ACHN (cell line): Measurements from ENCODE around the gene ENOX2.

Experiments
- DNase-seq: peaks from one replicate; pipeline ENCODE4 v3.0.0-alpha.2; 2015
- in situ Hi-C: cut with HindIII; loops from 2 replicates; pipeline ENCODE4 v1.10.0; 2017; ENCODE audit warnings: low sequenced_read_pairs, low pct_ligation_motif_present, low pct_unique_long_range_greater_than_20kb

The ENOX2 gene

DNA sequence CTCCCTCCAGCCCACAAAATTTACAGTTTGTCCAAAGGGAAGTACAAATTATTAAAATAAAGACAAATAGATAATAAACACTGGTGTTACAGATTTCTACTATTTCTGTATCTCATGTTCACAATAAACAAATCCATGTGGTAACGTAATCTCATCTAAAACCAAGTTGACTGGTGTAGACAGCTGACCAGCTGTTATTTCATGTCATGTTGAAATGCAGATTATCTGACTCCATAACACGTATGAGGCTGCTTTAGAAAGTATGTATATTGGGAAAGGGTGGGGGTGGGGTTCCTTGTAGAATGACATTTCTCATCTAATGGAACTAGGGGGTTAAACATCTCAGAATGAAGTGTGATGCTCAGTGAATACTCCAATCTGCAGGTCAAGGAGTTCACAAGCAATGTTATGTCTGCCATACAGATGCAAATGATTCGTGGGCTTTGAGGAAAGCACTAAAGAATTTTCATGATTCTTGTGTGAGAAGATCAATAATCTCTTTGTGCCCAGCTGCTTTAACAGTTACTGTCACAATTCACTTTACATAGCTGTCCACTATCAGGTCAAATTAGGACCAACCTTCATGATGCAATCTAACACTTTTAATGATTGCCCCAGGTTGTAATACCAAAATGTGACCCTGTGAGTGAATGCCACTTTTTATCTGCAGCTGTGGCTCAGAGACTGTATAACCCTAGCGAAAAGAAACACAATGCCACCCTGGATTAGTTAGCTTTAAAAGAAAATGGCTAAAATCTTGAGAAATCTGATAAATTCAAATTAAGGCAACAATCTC lies 114.0 kb downstream of the ENOX2 start:
- DNase-seq, result no peak
- in situ Hi-C loops, result no loop called here

DNA sequence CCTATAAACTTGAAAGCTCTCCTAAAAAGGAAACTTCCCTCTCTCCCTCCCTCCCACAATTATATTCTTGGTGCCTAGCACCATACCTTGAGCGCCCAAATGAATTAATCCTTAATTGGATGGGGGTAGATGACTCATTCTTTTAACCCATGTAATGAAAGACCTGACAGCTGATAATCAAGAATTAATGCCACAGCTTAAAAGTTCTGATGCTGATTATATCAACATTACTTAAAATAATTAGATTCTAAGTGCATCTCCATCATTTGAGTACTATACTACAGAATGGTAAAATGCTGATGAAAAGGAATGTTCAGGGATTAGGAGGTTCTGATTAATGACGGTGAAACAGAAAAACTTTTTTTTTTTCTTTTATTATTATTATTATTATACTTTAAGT lies 117.0 kb downstream of the ENOX2 start:
- in situ Hi-C loops, result no loop called here
- DNase-seq, result no peak

DNA sequence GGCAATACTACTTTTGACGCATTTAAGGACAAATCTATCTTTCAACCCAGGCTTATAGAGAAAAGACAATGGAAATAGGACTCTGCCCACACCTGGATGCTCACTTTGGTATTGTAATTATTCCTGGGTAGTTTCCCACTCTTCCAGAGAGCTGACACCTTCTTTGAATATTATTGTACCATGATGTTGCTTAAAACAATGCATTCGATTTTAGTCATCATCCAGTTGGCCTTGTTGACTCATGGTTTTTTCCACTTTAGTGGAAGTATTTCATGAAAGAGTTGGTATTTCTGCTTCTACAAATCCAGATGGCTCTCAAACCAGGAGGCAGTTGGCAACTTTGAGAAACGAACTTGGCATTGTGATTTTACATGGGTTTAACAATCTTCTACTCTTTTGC lies 124.2 kb downstream of the ENOX2 start:
- in situ Hi-C loops, result no loop called here
- DNase-seq, result no peak

DNA sequence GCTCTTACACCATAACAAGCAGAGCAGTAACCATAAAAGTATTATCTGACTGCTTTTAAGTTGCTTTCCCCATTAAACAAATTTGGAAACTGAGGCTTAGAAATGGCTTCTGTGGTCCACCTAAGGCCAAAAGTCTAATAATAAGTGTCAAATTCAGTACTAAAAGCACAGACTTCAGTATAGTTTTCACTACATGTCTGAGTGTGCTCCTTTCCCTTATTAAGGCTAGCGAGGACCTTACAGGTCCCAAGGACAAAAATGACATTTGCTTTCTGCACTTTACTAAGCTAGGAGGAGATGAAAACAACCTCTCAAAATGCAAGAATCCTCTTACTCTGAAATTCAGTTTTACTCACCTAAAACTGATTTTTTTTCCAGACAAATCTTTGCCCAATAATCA lies 127.2 kb downstream of the ENOX2 start:
- in situ Hi-C loops, result no loop called here
- DNase-seq, result no peak

DNA sequence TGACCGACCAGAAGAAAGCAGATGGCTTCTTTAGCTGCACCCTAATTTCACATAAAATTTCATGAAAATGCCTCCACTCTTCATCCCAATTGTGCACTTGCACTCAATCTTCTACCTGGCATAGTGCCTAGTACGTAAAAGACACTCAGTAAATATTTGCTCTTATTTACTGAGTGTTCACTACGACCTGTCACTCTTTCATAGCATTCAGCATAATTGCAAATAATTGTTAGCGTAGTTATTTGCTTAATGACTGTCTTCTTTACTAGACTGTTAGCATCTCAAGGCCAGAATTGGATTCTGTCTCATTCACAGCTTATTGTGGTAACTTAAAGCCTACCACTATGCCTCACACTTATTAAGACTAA lies 130.2 kb downstream of the ENOX2 start:
- in situ Hi-C loops, result no loop called here
- DNase-seq, result no peak

DNA sequence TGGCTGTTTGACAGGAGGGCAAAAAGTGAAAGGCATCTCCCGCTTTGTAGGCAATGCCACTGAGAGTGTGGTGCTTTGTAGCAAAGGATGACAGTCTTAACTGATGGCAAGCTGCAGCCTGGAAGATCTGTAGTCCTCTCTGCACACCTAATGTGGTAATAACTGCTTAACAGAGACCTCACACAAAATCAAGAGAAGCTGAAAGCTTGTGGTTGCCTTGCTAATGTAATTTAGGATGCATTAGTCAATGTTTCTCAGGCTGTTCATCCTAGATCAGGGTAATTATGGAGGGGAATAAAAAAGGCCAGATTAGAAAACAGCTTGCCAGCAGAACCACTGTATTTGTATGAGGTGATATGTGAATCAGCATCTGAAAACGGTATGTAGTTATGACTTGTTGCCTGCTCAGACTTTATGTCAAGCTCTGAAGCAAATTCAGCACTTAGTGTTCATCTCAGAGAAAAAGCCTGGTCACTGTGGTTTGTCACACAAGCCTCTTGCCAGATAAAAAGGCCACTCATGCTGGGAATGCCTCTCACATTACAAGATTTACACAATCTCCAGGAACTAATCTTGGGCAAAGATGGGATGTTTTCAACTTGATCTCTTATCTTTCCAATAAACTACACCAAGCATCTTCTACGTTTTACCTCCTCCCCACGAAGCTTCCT lies 130.8 kb downstream of the ENOX2 start:
- DNase-seq, result no peak
- in situ Hi-C loops, result no loop called here

DNA sequence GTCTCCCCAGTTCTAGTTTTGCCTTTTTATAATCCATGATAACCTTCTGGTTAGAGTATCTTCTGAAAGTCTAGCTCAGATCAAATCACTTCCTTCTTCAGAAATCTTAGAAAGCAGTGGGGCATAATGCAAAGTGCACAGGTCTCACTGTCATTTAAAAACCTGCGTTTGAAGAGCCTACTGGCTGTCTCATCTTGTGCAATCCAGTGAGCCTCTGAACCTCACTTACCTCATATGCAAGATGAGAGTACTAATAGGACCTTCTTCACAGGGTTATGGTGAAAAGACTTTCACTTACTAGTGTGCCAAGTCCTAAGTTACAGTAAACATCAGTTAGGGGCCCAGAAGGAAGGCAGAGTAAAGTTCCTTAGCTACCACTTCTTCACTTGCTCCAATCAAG lies 131.4 kb downstream of the ENOX2 start:
- no peak for DNase-seq

DNA sequence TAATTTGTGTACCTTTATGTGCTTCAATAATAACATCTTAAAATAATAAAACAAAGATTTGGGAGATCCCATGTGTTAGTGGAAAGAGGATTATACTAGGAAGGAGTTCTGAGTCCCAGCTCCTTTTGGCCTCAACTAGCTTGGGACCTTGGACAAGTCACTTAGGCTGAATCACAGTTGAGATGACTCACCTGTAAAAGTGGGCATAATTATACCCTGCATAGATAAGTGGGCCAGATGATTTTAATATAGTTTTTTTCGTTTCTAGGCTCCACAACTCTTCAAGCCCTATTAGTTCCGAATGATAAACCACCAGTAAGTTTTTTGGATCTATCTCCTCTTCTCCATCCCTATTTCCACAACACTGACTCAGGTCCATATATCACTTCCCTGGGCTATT lies 131.8 kb downstream of the ENOX2 start:
- DNase-seq, result no peak
- in situ Hi-C loops, result no loop called here

More for the DNA sequence above, 131.4 kb downstream of the ENOX2 start:
- in situ Hi-C loops, result no loop called here

DNA sequence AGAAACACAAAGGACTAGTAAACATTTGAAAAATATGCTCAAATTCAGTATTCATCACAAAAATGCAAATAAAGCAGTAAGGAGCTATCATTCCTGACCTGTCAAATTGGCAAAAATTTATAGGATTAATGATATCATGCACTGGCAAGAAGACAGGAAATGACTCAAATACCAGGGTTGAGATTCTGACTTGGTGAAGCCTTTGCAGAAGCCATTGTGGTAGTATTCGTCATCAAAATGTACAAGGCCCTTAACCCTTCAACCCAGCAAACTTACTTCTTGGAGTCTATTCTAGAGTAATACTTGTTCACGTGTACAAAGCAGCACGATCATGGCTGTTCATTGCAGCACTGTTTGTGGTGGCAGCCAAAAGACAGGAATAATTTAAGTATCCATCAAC lies 132.4 kb downstream of the ENOX2 start:
- in situ Hi-C loops, result no loop called here
- DNase-seq, result peak; percentile 61

DNA sequence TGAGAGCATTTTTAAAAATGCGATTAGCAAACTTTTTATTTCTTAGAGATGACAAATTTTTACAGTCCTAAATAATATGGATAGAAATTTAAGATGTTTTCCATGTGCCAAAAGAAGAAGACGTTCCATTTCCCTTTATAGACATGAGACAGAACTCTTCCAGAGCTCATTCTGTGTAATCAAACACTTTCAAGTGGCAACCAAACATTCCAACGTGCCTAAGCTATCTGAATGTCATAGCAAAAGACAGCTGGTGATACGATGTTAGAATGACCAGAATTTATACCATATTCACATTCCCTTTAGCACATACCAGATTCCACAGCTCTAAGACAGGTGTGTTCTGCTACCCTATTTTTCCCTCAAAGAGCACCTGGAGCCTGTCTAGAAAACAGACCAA lies 133.2 kb downstream of the ENOX2 start:
- no peak for DNase-seq
- in situ Hi-C loops, result no loop called here

DNA sequence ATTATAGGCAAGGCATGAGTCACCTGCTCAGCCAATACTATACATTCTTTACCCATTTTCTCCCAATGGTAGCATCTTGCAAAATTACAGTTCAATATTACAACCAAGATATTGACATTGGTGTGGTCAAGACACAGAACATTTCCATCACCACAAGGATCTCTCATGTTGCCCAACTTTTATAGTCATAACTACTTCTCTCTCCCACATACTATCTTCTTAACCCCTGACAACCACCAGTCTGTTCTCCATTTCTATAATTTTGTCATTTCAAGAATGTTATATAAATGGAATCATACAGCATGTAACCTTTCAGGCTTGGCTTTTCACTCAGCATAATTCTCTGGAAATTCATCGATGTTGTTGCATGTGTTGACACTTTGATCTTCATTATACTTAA lies 144.9 kb downstream of the ENOX2 start:
- in situ Hi-C loops, result no loop called here
- no peak for DNase-seq

DNA sequence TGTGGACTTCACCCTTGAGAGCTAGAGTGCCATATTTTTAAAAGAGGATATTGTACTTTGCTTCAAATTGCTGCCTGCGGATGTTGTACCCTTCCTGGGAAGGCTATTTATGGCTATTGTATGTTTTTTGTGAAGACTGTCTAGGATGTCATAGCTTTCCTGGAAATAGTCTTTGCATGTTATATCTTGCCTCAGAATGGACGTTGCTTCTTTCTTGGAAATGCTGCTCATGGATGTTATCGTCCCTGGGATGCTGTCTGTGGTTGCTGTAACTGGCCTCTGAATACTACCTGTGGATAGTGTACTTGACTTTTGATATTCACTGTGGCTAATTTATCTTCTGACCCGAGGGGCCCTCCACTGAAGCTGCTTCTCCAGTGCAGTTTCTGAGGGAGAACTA lies 146.8 kb downstream of the ENOX2 start:
- no peak for DNase-seq
- in situ Hi-C loops, result no loop called here

DNA sequence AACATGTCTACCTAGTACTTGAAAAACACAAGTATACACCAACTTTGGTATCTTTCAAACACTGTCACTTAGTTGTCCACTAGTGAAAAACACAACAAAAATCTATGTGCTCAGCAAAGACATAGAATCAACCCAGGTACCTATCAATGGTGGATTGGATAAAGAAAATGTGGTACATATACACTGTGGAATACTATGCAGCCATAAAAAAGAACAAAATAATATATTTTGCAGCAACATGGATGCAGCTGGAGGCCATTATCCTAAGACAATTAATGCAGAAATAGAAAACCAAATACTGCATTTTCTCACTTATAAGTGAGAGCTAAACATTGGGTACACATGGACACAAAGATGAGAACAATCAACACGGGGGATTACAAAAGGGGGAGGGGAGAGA lies 148.7 kb downstream of the ENOX2 start:
- no peak for DNase-seq
- in situ Hi-C loops, result no loop called here

DNA sequence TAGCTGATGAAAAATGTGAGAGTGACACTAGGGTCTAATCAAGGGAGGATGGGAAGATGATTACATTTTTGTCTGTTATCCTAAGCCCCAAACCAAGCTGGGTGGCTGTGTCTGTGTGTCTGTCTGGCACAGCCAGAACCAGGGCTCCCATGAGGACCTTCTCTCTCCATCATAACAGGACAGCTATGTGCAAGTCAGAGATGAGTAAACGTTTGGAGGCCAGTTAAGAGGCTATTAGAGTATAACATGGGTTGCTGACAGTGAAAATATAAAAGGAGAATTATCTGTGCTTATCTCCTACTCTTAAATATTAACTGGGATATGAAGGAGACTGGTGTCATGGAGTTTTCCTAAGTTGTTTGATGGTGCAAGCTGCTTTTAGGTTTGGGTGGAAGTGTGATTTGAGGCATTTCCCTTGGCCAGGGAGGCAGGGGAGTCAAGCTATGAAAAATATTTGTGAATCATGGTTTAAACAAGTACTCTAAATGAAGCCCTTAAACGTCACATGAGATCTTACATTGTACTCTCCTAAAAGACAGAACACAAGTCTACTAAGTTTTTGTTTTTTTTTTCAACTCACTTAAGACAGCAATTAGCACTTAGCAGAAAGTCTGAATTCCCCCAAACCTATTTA lies 156.2 kb downstream of the ENOX2 start:
- in situ Hi-C loops, result no loop called here
- DNase-seq, result no peak

DNA sequence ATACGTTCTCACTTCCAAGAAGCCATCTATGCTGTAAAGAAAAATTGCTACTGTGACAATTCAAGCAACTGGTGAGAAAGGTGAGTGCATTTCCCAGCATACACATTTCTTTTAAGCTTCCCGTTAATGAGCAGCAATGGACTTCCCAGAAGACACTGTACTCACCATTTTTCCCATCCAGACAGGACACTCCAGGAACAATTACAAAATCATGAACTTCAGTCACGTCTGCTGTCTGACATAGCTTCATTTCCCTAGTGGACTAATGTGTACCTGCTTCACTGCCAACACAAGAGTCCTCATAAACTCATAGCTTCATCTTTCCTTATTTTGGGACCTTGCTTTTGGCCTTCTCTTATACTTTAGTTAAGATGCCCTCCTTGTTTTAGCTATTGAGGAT lies 156.9 kb downstream of the ENOX2 start:
- DNase-seq, result no peak
- in situ Hi-C loops, result no loop called here

DNA sequence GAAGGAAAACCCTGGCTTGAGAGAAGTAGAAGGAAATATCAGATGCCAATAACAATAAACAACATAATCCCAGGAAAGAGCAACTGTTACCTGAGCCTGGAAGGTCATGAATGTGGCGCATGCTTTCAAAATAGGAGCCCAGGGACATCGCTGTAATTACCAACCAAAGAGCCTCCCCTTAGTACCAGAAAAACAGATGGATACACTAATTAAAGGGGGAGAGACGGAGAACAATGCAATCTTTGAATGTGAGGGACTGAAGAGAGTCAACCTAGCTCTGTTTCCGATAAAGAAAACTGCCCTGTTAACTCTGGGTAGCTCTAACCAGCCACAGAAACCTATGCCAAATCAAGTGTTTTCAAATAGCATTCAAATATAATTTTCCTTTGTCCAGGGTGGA lies 161.4 kb downstream of the ENOX2 start:
- in situ Hi-C loops, result no loop called here
- no peak for DNase-seq

DNA sequence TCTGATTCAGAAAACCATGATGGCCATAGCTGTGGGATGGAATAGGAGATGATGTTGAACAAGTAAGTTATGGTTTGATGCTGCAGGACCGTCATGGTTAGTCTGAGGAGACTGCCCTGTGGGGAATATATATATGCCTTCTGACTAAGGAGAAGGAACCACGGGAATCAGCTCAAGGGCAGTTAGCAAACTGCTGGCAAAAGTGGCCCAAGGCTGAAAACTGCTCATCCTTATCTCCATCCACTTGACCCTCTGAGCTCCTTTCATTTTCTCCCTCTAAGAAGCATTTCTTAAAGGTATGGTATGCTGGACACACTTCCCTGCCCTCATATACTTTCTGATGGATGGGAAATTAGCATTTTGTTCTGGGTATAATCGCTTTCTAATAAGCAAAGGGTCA lies 161.9 kb downstream of the ENOX2 start:
- DNase-seq, result no peak
- in situ Hi-C loops, result no loop called here

DNA sequence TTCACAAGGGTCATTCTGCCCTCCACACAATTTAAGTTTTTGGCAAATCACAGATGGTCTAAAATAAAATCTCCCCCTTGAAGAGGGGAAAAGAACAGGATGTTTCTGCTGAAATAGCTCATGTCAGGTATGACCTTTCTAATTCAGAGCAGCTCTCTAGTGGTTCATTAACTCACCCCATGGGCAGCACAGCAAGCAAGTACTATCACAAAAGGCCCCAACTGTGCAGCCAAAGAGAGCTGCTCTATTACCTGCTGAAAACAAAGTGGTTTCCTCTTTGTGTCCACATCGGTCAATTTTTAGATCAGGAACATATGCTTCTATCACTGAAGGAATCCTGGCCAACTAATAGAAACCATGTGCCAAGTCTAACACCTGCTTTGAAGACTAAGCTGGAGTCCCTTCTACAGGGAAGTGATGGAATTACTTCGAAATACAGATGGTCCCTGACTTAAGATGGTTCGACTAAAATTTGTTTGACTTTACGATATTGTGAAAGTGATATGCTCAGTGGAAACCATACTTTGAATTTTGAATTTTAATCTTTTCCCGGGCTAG lies 164.3 kb downstream of the ENOX2 start:
- no peak for DNase-seq
- in situ Hi-C loops, result no loop called here

DNA sequence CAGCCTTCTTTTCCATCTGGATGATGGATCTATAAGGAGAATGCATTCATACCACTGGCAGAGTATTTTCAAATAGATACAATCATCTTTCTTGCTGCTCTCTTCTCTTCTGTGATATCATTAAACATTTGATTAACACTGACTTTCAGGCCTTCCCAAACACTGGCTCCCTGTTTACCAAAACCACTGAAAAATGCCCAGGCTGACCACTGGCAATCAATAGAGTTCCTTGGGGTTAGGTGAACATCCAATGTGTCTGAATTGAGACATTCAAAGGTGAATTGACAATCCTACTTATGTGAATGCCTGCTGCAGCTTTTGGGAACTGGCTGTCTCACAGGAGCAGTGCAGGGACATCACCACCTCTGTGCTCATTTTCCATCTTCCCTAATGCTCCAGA lies 168.3 kb downstream of the ENOX2 start:
- in situ Hi-C loops, result no loop called here

DNA sequence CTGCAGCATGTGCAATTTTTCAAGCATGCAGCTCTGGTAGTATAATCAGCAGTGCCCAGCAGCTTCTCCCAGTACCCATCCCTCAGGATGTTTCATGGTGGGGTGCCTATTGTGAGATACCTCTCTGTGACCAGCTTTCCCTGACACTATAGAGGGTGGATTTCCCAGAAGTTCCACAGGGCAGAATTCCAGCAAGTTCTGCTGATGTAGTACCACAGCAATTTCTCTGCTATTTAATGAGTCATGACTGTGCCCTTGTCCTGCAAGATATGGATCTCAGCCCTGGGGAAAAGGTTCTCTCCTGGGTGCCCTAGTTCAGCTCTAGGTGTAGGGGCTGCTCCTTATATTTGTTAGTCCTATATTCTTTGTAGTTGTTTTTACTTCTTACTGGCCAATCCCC lies 174.8 kb downstream of the ENOX2 start:
- in situ Hi-C loops, result no loop called here
- DNase-seq, result no peak

More for the DNA sequence above, 168.3 kb downstream of the ENOX2 start:
- no peak for DNase-seq
